Renal pelvis (tissue), 4 donors: ENCODE measurements around the gene OPA1. TPM values are rescaled to one million over a fixed set of nuclear protein-coding genes. Genes with fewer than 3 reads are reported as not detected.

Experiments used
- DNase-seq: peaks from one replicate; pipeline ENCODE4 v3.0.0-alpha.2; 2013
- polyA plus RNA-seq, 3 donors: library from polyadenylated mRNA; unstranded; fragments of 120-200 nt; gene quantifications; one replicate each; pipeline ENCODE4 v1.2.1, GENCODE V29; 2013; ENCODE audit not compliant: insufficient read length in 3 of 3

The OPA1 gene
- polyA plus RNA-seq, 3 donors, result 57.2 to 67.8 (median 58.0) TPM

DNA sequence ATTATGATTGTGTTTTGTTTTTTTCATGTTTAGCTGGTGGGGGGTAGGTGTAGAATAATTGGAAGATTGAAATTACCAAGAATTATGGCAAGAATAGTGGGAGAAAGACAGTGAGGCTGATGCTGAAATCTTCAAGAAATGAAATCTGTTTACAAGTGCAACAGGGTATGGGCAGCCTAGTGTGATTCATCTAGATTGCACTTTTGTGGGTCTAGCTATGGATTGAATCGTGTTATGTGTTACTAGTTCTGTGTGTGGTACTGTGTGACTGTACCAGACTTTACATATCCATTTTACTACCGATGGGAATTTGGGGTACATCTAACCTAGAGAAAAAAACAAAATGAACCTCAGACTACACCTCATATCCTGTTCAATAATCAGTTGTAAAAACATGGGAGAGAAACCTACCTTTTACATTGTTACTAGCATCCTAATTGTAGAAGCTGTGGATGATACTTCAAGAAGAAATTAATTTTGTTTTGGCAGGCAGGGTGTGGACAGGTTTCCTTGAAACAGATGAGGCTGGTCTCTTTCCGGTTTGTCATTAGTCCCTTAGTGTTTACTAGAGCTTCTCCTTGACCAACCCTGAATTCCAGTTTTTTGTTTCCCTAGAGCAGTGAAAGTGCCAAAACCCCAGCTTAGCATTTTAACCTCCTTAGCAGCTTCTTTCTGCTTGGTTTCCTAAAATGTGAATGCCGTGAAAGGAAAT, 47.9 kb downstream of the OPA1 start:
- no peak for DNase-seq

DNA sequence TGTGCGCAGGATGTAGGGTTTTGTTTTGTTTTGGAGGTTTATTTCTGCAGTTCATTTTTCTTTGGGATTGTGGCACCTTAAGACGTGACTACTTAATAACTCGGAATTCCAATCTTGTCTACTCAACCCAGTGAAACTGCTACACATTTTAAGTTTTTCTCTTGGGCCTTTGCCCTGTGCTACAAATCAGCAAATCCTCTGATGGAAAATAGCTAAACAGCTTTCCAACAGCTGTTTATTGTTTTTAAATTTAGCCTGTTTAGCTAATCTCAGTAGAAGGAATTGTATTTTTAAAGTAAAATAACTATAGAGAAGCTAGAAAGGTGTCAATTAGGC, 48.4 kb downstream of the OPA1 start:
- no peak for DNase-seq

DNA sequence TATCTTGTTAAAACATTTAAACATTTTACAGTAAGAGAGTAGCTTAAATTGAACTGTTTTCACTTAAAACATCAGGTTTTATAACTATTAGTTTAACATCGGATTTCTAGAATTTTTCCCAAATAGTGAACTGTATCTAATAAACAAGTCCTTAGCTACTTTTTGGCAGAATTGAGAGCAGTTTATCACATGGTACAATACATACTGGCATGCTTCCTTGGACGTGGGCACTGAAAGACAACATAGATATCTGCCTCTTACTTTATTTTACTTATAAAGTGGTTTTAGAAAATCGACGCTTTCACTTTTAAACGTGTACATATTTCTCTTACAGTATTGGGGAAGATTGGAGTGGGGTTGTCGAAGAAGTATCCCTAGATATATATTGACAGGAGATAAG, 52.8 kb downstream of the OPA1 start:
- DNase-seq, result no peak

DNA sequence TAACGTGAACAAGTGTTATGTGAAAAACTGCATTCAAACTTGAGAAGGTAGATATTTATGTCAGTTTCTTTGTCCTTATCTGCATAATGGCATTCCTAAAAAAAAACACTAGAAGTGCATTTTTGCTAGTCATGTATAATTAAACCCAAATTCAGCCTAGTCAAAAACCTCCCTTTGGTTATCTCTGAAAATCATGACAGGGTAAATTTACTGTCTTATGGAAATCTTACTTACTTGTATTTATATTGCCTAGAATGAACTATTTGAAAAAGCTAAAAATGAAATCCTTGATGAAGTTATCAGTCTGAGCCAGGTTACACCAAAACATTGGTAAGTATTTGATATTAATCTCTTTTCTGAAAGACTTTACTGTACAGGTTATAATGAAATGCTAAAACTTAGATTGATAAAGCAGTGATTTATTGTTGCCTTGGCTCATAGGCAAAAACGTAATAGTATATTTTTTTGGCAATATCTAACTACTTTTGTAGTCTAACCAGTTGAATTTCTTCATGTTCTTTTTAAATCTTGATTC, 55.6 kb downstream of the OPA1 start:
- no peak for DNase-seq

DNA sequence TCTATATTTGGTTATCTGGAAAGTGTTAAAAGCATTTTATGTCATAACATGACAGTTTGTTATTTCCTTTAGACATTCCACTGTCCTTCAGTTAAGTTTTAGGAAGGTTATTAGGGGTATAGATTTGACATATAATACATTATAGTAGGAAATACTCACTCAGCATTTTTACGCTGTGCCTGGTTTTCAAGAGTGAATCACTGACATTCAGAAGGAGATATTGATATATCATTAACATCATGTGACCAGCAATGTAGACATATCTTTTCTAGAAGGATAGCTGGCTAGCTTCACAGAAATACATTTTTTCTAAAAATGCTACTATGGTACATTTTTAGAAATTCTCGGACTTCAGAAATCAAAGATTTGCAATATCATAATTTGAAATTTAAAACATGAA, 57.6 kb downstream of the OPA1 start:
- no peak for DNase-seq

DNA sequence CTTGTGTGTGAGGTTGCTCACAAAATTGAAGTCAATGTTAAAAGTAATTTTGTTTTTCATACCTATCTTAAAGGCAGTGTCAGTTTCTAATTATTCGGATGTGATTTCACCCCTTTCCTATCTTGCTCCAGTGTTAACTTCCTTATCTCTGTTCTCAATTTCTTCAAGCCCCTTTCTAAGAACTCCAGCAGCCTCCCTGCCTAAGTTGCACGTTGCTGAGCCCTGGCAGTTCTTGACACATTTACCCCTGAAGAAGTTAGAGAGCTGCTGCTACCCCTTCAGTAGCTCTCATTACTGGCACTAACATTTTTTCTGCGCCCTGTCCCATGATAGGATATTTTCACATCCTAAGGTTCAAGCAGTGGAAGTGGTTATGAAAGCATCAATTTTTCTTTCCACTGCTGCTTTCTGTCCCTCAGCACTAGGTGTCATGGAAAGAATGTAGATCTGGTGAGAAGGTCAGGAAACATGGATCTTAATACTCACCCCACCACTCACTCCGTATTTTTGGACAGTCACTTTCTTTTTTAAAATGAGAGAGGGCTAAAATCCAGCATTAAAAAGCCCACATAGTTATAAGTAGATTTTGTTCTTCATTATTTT, 62.9 kb downstream of the OPA1 start:
- no peak for DNase-seq

DNA sequence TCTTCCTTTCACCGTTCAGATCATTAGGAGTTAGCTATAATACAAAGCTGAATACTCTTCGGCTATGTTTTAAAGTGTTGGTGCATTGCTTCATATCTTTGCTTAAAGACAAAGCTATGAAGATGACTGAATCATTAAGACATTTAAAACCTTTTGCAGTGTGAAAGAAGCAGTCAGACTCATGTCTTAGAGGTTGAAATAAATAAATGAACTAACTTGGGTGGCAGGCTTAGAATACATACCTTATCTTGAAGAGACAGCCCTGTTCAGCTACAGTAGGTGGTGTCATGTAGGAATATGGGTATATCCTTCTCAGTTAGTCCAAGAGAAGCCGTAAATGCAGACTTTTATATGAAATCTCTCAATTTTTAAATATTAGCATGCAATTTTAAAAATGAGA, 63.4 kb downstream of the OPA1 start:
- DNase-seq, result no peak

DNA sequence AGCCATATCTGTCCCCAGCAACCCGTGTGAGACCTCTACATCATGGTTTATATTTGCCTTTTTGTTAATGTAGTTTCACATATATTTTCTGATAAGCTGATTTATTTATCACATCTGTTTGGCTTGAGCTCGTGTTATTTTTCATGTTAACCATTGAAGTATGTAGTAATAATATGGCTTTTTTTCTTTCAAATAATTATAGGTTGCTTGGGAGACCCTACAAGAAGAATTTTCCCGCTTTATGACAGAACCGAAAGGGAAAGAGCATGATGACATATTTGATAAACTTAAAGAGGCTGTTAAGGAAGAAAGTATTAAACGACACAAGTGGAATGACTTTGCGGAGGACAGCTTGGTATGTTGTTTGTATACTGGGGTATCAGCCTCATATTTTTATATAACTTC, 63.9 kb downstream of the OPA1 start:
- DNase-seq, result no peak

DNA sequence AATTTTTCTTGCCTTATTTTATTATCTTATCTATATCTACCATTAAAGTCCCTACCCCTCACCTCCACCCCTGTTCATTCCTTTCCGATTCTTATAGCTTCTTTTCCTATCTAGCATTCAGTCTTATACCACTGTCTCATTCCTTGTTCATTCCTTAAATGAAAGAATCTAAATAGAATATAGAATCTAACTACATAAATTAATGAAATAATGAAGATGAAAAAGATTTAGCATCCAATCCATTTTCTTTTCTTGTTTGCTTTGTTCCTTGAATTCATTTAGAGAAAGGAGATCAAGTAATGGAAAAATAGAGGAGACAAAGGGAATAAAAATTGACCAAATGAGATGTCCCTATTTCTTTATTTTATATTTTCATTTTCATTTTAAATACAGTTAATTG, 67.2 kb downstream of the OPA1 start:
- no peak for DNase-seq

DNA sequence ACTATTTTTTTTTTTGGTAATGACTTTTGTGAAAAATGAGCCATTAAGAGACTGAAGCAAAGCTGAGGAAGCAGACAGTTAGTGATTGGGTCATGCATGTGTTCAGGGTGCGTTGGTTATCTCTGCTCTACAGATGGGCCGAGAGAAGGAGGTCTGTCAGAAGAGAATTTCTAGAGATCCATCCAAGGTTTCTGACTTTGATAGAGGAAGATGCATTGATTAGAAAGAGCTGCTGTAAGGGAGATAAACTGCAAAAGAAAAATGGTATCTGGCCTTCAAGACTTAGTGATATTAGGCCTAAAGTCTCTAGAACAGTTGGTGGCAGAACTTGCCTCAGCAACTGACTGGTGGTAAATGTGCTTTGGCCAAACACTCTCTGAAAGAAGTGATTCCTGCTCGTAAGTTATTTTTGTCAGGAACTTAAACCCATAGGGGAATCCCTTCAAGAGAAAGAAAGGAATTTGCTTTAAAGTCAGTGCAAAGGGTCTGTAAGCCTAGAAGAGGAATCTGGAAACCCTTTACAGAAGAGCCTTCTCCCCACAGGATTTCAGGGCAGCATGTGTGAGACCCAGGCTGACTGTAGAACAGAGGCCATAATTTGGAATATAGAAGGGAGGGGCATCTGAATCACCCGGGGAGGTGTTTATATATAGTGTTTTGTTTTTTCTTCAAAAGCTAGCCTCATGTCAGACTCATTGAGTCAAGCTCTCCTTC, 67.8 kb downstream of the OPA1 start:
- DNase-seq, result no peak

DNA sequence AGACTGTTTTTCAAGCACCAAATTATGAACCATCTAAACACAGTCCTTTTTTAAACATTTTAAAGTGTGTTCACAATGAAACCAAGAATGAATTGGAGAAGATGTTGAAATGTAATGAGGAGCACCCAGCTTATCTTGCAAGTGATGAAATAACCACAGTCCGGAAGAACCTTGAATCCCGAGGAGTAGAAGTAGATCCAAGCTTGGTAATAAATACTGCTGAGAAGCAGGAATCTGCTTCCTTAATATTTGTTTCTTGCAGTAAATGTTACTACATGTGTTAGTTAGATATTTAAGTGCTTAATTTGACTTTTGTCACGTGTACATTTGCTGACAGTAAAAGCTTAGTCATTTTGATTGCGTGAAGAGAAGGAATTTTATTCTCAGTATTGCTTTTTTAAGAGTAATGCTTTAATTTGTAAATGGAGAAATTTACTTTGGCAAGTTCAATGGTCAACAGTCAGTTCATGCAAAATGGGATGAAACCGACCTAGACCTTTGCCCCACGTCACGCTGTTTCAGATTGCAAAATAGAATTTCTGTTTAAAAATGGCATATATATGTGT, 69.8 kb downstream of the OPA1 start:
- DNase-seq, result no peak

DNA sequence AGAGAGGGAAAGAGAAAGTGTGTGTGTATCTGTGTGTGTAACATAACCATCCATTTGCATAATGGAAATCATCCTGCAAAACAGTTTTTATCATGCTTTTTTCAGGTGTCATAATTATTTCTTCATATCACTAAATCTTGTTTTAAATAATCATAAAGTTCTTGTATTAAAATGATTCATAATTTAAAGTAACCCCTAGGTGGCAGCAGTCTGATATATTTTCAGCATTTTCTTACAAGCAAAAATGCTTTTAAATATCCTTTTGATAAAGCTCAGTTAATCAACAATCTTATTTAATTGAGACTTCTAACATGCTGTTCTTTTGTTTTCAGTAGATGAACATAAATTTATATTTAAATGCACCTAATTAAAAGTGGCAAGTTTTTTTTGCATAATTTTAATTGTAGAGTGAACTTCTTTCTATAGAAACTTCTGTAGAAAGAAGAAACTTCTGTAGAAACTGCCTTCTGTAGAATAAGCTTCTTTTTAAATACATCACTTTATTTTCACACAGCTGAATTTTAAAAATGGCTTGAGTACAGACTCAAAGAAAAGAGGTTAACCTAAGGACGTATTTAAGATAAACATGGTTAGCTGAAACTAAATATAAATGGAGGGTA, 72.5 kb downstream of the OPA1 start:
- peak; percentile 23 for DNase-seq

DNA sequence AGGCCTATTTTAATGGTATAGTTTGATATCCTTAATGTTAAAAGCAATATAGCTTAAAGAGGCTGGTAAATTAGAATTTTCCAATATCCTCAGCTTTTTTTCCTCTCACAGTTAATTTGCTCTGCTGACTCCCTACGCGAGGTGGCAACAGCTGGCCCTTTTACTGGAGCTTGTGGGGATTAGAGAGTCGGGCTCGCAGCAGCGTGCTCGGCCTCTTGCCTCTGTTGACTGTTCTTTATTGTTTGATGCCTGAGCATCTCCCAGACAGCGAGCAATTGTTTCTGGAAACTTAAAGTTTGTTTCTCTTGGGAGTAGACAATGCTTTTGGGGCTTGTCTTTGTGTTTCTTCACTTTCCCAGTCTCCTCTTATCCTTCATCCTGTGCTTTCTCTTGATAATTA, 80.8 kb downstream of the OPA1 start:
- no peak for DNase-seq

DNA sequence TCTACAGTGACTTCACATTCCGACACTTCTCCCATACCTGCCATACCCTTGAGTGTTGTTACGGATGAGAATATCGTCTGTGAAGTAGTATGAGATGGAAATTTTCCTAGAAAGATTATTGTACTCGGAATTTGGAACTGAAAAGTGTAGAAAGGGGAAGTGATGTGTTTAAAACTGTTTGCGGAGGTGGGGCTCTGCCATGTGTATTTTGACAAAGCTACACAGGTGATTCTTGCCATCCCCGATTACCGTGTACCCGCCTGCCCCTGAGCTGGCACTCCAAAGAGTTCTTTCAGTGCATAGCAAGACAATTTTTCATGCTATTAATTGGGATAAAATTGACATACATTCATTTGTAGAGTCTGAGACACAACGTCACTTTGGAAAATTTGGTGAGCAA, 81.7 kb downstream of the OPA1 start:
- no peak for DNase-seq

DNA sequence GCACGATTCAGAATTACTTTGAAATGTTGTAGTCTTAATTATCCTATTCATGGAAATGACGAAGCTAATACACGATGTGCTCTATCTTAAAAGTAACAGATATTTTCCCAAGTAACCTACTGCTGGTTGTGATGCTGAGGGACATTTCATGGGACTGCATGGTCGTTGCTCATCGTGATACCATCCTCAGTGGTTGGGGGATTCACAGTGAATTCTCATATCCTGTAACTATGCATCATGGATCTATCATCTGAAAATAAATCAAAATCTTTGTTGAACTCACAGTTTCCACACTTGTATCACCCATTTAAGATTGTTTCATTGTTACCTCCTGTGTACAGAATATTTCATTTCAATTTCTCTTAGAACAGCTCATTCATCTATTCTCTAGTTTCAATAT, 84.7 kb downstream of the OPA1 start:
- no peak for DNase-seq

DNA sequence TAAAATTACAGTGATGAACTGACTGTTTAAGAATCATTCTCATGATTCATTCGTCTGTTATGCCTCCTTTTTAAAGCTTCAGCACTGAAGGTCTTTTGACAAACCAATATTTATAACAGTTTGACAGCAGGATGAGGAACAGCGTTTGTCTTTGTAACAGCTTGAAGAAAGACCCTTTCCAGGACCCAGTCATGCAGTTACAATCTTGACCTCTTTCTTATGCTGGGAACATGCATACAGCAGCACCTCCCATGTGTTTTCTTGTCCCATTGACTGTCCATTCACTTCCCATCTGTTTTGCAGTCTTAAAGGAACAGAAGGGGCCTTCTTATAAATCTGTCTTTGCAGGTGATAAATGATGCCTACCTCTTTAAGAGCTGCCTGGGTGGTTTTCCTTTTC, 87.2 kb downstream of the OPA1 start:
- no peak for DNase-seq

DNA sequence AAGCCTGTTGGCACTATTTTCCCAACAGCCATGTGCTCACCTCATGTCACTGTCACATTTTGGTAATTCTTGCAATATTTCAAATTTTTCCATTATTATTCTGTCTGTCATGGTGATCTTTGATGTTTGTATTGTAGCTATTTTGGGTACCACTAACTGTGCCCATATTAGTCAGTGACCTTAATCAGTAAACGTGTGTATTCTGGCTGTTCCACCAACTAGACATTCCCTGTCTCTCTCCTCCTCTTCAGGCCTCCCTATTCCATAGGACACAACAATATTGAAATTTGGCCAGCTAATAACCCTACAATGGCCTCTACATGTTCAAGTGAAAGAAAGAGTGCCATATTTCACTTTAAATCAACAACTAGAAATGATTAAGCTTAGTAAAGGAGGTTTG, 88.6 kb downstream of the OPA1 start:
- no peak for DNase-seq

DNA sequence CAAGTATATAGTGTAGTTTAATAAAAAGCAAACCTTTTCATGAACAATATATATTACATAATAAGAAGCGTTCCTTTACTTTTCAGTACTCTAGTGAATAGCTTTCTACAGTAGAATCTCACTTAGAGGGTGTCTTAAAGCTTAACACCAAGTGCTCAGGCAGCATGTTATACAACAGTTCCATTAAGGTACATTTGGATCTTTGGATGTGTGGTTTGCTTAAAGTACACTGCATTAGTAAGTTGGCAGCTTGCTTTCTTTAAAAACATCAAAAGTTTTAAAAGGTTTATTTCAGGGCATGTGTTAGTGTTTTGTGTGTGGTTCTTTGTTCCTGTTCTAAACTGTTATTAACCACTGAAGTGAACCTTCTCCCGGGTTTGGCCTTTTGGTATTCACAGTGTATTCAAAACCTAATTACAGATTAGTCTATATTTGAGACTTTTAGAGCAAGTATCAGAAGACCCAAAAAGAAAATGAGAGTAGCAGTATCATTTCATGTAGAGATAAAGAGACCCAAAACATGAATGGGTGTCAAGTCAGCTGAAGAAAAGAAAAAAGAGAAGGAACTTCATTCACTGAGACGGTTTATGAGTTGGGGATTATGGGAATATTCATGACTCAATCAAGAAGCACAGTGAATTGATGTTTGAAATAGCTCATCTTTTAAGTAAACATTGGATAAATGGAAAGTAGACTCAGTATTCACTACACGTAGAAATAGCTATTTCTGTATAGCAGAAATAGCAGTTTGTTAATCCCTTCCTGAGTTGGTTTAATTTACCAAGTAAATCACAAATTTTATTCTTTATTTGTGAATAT, 93.9 kb downstream of the OPA1 start:
- no peak for DNase-seq

DNA sequence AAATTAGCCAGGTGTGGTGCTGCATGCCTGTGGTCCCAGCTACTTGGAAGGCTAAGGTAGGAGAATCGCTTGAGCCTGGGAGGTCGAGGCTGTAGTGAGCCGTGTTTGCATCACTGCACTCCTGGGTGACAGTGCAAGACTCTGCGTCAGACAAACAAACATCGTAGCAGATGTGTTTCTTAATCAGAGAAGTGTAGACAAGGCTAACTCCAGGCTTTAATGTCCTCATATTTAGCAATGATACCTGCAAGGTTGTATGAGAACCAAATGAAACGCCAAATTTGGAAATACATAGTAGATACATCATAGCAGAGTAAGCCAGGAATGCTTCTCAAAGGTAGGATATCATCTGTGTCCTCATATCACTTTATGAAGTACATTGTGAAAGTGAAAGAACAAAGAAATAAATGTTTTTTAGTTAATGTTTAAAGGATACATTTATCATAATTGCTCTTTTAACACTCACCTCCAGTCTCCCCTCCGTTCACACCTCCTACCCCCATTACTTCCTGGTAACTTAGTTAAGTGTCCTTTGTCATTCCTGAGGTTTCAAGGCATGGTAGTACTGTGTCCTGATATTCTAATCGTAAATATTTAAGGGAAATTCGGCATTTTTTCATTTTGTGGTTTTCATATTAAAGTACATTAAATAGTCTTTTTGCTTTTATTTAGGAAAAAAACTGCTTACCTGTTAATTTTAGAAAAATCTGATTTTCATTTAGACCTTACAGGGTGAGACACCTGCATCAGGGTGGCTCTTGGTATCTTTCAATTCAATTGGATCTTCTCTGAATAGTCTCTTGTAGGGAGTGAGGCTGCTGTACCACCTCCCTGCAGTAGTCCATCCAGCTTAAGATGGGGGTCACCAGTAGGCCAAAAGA, 96.1 kb downstream of the OPA1 start:
- no peak for DNase-seq

DNA sequence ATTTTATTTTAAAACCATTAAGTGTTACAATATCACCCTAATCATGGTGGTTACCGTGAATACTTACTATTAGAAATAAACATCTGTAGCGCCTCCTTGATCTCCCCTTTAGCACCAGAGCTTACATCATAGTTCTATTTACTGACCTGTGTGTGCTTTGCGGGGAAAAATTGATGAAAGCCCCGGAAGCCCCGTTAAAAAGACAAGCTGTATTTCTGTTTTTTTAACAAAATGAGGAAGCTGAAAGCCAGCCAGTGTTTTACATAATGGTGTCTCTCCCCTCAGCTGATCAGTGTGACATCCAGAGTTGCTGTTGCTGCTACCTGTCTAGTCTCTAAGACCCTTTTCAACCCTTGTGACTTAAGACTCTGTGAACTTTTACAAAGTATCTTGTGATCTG, 100.8 kb downstream of the OPA1 start:
- DNase-seq, result no peak
